ENCODE data around the gene AJAP1.

GRCh38 chr1:4633346-4633745 lies 21.1 kb upstream of the AJAP1 start:
- no peak for TF ChIP-seq POLR2A (IDR thresholded peaks at IDR 0.05)
- no peak for TF ChIP-seq CTCF (IDR thresholded peaks at IDR 0.05)

Data from testis (tissue), 2 donors.